Transverse colon (tissue), 4 donors: Measurements from ENCODE around the gene FBXL16.

Experiments used
- EP300 ChIP-seq: sonication (generic); formaldehyde crosslinking; IDR thresholded peaks from one replicate; pipeline ENCODE4 v1.6.1; 2017; ENCODE audit warnings: antibody characterized with exemption, low read depth
- POLR2A ChIP-seq: fragments of 450-650 bp; IDR thresholded peaks from one replicate; pipeline ENCODE4 v1.6.1; 2016; ENCODE audit warnings: antibody characterized with exemption, mild to moderate bottlenecking, moderate library complexity
- POLR2AphosphoS5 ChIP-seq, 3 donors: sonication (generic); formaldehyde crosslinking; IDR thresholded peaks; one replicate each; pipeline ENCODE4 v1.6.1; 2016; ENCODE audit warnings: antibody characterized with exemption in 3 of 3
- TF ChIP-seq, protein P1 (sequence below), 5 experiments: fragments of 200-600 bp in 3 of 5; fragments of 450-650 bp in 2 of 5; sonication (generic) in 3 of 5; IDR thresholded peaks; 1 replicate in 2 of 5; 2 replicates in 3 of 5; pipeline ENCODE4 v1.5.1; 2016 to 2017; ENCODE audit warnings: antibody characterized with exemption in 5 of 5, inconsistent platforms in 3 of 5, mild to moderate bottlenecking in 2 of 5, moderate library complexity in 1 of 5

DNA sequence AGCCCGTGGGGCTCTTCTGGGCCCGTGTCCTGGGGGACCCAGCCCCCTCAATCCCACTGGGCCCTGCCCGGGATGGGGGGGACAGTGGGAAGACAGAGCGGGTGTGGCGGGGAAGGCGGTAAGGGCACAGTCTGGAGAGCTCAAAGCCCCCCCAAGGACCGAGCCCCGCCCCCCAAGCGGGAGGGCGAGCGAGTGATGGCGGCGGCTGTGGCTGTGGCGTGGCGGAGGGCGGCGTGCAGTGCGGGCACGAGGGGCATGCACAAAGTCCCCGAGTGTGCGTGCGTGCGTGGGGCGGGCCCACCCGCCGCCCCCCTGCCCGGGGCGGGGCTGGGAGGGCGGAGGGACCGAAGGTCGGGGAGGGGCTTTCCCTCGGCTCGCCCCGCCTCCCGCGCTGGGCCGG is 11.8 kb downstream of the FBXL16 start:
- TF ChIP-seq, protein P1, sequence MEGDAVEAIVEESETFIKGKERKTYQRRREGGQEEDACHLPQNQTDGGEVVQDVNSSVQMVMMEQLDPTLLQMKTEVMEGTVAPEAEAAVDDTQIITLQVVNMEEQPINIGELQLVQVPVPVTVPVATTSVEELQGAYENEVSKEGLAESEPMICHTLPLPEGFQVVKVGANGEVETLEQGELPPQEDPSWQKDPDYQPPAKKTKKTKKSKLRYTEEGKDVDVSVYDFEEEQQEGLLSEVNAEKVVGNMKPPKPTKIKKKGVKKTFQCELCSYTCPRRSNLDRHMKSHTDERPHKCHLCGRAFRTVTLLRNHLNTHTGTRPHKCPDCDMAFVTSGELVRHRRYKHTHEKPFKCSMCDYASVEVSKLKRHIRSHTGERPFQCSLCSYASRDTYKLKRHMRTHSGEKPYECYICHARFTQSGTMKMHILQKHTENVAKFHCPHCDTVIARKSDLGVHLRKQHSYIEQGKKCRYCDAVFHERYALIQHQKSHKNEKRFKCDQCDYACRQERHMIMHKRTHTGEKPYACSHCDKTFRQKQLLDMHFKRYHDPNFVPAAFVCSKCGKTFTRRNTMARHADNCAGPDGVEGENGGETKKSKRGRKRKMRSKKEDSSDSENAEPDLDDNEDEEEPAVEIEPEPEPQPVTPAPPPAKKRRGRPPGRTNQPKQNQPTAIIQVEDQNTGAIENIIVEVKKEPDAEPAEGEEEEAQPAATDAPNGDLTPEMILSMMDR (IDR thresholded peaks at IDR 0.05) = no peak
- TF ChIP-seq EP300 (no peak), POLR2A (no peak), POLR2AphosphoS5 (IDR thresholded peaks at IDR 0.05) (no peak)
